DOHH2 (cell line): Measurements from ENCODE around the gene DPP6.

ENCODE experiments used
- EZH2phosphoT487 ChIP-seq: fragments of 200-600 bp; sonication (generic); IDR thresholded peaks from 2 replicates; pipeline ENCODE4 v1.6.1; 2017; ENCODE audit warnings: borderline replicate concordance, mild to moderate bottlenecking, antibody characterized with exemption, low read length, moderate library complexity, mixed read lengths
- TF ChIP-seq, protein P1 (sequence below): fragments of 200-600 bp; sonication (generic); IDR thresholded peaks from one replicate; pipeline ENCODE4 v1.5.1; 2014; ENCODE audit warnings: antibody characterized with exemption, mild to moderate bottlenecking, low read depth, low read length; ENCODE audit not compliant: poor library complexity, severe bottlenecking

- TF ChIP-seq, protein P1, sequence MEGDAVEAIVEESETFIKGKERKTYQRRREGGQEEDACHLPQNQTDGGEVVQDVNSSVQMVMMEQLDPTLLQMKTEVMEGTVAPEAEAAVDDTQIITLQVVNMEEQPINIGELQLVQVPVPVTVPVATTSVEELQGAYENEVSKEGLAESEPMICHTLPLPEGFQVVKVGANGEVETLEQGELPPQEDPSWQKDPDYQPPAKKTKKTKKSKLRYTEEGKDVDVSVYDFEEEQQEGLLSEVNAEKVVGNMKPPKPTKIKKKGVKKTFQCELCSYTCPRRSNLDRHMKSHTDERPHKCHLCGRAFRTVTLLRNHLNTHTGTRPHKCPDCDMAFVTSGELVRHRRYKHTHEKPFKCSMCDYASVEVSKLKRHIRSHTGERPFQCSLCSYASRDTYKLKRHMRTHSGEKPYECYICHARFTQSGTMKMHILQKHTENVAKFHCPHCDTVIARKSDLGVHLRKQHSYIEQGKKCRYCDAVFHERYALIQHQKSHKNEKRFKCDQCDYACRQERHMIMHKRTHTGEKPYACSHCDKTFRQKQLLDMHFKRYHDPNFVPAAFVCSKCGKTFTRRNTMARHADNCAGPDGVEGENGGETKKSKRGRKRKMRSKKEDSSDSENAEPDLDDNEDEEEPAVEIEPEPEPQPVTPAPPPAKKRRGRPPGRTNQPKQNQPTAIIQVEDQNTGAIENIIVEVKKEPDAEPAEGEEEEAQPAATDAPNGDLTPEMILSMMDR, result no peak
- no peak for TF ChIP-seq EZH2phosphoT487
Measured at GRCh38 chr7:154881526-154881925, 829.3 kb downstream of the DPP6 start.
